Stimulated activated CD8-positive, alpha-beta memory T cell treated with anti-CD3 and anti-CD28 coated beads, Interleukin-7, amount 100 ng/mL, for 1 hour (primary cell): ENCODE measurements around the gene NRL.
A peak's percentile ranks its signal among the peaks of the same experiment; 100 is the strongest.
"Not testable (repeated sequence)": the region's sequence is repeated elsewhere in the genome, so short reads cannot be mapped to it uniquely, and the experiment has no call there.

Experiments used
- DNase-seq, 2 donors: peaks; one replicate each; pipeline ENCODE4 v3.0.0-alpha.2; 2020; ENCODE audit warnings: low read depth in 2 of 2

The NRL gene

DNA sequence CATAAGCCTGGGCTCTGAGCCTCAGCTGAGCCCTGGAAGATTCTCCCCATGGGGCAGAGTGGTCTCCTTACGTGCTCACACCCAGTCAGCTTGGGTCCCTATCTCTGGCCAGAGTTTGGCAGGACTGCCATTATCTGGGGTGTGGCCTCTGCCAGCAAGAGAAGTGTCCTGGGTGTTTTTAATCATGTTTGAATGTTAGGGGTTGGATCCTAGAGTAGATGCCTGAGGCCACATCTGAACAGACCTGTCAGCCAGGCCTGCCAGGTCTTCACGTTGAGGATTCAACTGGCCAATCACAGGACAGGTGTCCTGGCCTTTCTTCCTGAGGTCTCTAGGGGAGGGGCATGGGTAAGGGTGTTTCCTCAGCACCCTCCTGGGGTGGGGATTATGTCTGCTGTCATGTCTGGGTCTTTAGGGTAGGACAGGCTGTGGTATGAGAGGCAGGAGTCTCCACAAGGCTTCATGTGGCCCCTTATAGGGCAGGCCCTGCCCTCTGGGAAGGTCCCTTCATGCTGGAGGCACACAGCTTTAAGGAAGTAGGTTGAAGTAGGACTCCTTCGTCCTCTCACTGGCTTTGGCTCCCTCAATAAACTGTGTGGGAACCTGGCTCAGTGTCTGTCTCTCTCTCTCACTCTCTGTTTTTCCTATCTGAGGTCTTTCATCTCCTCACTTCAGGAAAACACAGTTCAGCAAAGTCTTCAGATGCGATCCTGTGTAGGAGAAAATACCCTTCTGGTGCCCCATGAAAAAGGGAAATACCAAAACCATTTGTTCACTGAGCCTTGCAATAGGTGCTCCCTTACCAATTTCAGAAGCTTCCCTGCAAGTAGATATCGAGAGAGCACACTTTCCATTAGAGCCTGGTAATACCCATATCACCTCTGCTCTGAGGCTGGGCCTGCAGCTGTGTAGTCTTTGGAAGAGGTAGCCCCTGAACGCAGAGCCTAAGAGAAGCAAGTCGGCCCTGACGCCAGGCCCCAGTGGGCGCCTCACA lies 9.0 kb upstream of the NRL start:
- no peak for DNase-seq

GRCh38 chr14:24122898-24123297 lies 8.1 kb upstream of the NRL start:
- DNase-seq, result no peak

- no peak for DNase-seq
Measured at GRCh38 chr14:24122416-24122815, 7.7 kb upstream of the NRL start.

DNA sequence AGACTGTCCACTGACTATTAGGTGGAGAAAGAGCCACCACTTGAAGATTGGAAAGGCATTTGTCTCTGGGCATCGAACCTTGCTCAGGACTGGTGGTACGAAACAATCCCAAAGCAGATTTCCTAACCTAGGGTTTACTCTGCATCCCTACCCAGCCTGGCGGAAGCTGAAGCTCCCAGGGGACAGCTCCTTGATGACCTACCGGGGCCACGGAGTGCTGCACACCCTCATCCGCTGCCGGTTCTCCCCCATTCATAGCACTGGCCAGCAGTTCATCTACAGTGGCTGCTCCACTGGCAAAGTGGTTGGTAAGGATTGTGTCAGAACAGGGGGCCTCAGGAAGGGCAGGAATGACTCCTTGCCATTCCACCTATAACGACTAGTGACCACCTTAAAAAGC lies 6.5 kb upstream of the NRL start:
- DNase-seq, result no peak

GRCh38 chr14:24119691-24120090 lies 4.9 kb upstream of the NRL start:
- no peak for DNase-seq

- no peak for DNase-seq
Measured at GRCh38 chr14:24117179-24117578, 2.4 kb upstream of the NRL start.

DNA sequence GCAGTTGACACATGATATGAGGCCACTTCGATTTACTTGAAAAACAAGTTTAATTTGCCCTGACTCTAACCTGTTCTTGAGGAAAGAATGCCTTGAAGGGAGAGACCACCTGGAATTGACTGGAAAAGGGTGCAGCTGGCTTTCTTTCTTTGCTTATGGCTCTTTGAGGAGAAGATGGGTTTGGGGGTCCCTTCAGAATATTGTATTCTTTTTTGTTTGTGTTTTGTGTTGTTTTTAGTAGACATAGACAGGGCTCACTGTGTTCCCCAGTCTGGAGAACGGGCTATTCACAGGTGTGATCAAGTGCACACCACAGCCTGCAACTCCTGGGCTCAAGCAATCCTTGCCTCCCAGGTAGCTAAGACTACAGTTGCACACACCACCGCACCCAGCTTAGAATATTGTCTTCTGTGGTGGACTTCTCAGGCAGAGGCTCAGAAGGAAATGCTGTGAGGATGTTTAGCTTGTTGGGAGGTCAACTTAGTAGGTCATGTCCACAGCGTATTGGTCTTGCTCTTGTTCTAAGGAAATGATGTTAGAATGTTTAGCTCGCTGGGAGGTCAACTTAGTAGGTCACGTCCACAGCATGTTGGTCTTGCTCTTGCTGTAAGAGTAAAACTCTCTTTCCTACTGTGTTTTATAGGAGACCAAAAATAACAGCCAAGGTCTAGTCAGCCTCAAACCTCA lies 1.5 kb upstream of the NRL start:
- DNase-seq, result no peak

- DNase-seq, result no peak
Measured at GRCh38 chr14:24115422-24116127, 826 bp upstream of the NRL start.

DNA sequence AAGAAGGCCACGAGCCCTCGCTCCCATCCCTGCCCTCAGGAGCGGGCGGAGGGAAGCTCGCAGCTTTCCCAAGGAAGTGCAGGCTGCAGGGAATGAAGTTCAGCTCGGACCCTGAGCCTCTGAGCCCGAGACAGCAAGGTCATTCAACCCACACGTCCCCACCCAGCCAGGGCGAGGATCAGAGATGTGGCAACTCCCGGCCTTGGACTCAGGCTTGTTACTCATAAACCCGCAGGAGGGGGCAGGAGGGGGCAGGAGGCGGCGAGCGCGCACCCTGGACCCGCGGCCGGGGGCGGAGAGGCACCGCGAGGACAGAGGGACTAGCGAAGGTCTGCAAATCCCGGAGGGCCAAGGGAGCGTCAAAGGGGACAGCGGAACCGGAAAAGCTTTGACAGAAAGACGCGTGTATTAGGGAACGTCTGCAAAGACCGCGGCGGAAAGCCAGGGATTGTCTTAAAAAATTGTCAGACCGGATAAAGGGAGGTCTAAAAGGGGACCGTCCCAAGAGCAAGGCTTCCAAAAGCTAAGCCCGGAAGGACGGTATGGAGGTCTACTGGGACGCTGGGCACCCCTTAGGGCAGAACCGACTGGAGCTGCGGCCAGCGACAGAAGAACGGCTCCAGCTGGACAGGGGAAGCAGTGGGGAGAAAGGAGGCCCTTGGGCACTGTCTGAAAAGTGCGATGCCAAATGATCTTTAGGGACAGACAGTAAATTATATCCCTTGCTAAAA lies 783 bp downstream of the NRL start:
- peak; percentile 42 to 58 for DNase-seq

DNA sequence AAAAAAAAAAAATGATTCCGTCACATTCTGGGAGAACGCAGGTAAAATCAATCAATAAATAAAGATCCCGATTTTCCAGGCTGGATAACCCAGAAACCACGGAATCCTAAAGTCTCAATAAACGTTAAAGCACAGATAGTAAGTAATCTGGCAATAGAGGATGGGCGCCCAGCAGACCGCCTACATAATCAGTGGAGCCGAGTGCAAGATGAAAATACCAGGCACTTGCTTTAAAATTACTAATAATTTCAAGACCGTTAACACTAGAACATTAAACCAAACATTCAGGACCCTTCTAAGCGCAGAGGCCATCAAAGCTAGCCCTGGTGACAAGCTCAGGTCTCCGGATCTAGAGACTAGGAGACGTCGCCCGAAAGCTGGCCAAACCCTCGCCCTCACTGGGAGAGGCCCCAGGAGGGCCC lies 1.4 kb downstream of the NRL start:
- DNase-seq, result no peak

- DNase-seq, result no peak
Measured at GRCh38 chr14:24110523-24110922, 4.2 kb downstream of the NRL start.

GRCh38 chr14:24110060-24110459 lies 4.7 kb downstream of the NRL start:
- DNase-seq, result no peak

DNA sequence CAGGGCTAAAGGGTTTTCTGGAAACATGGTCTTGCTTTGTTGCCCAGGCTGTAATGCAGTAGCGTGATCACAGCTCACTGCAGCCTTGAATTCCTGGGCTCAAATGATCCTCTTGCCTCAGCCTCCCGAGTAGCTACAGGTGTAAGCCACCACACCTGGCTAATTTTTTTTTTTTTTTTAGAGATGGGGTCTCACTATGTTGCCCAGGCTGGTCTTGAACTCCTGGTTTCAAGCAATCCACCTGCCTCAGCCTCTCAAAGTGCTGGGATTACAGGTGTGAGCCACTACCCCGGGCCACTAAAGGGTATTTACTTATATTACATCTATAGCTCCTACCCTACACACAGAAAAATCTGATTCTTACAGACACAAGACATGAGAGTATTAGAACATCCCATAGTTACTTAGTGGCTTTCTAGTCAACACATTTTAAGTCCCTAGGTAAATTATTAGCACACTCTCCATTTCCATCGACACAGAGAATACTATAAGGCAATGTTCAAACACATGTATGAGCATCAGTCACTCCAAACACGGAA lies 6.3 kb downstream of the NRL start:
- DNase-seq, result no peak

- no peak for DNase-seq
Measured at GRCh38 chr14:24106672-24107271, 8.0 kb downstream of the NRL start.

- DNase-seq, result not testable (repeated sequence)
Measured at GRCh38 chr14:24105609-24106239, 9.0 kb downstream of the NRL start.

- no peak for DNase-seq
Measured at GRCh38 chr14:24103451-24103850, 11.3 kb downstream of the NRL start.

GRCh38 chr14:24102357-24103048 lies 12.2 kb downstream of the NRL start:
- DNase-seq, result no peak

DNA sequence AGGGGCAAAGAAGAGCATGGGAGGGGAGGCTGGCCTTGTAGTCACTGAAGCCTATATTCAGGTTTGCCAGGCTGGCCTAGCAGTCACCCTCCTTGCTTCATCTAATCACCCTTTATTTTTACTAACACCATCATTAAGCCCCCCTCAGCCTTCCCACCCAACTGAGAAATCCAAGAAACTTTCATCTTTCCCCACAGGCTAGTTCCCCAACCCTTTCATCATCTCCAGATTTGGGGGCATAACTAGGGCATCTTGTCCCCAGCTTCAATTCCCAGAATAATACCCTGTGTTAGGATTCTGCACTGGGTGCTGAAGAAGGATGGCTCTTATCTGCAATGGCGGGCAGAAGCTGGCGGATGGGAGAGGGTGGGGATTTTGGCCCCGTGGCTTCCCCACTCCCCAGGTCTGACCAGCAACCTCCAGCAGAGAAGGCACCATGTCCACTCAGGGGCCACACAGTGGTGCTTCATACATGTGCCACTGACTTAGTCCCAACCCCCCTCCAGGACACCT lies 13.7 kb downstream of the NRL start:
- DNase-seq, result no peak

DNA sequence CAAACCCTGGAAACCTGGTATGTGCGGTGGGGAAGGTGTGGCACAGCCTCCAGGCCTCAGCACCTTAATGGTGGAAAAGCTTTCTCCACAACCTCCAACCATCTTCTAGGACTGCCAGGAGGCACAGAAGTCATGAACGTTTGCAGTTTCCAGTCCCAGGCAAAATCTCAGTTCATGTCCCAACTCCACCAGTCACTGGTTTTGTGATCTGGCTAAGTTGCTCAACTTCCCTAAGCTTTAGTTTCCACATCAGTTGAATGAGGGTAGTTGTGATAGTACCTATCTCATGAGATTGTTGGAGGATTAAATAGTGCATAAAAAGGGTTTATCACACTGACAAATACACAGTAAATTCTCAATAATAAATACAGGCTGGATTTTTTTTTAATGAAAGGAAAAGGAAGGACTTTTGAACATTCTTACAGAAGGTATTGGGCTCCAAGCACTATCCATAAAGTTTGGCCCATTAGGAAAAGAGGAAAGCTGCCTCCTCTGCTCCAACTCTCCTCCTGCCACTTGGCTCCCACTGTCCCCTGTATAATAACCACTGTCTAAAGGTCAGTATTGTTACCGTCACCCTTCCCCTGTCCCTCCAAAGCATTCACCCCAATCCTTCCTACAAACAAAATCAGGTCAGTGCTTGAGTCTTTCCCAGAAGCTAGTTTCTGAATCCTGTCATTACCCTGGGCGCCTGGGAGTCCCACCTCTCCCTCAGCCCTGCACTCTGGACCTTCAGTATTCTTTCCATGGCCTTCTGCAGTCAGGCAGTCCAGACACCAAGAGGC lies 14.4 kb downstream of the NRL start:
- no peak for DNase-seq
